ENCODE results near the gene OSBPL1A.

OSBPL1A gene

DNA sequence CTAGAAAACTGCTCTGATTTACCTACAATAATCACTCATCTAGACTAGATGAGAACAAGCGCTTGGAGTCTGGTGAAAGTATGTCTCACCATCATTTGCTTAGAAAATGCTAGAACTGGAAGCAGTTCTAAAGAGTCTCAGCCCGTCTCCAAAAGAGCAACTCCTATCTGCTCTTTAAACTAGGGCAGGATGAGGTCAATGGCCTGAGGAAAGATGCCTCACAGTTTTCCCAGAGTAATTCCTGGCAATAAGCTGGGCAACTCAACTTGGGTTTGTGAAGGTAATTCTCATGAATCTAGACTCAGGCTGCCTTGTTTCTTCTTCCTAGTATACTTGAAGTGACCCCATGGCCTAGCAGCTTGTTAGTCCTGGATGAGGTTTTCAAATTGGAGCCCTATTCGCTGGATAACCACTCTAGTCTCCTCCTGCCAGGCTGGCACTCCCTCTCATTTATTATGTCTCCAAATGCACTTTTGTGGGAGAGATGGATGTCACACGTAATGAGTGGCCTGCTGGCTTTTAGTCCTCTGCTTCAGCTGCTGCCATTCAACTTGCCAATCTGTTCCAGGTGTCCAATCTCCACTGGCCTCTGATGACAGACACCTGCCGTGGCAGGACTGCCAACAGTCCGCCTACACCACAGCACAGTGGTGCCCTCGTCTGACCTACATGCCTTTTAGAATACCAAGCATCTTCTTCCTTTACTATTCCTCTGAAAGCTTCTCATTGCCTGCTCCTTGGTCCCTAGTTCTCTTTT is 177.9 kb downstream of the OSBPL1A start:
- DNase-seq (ENCODE audit: low read depth in 2 of 2) = no peak

DNA sequence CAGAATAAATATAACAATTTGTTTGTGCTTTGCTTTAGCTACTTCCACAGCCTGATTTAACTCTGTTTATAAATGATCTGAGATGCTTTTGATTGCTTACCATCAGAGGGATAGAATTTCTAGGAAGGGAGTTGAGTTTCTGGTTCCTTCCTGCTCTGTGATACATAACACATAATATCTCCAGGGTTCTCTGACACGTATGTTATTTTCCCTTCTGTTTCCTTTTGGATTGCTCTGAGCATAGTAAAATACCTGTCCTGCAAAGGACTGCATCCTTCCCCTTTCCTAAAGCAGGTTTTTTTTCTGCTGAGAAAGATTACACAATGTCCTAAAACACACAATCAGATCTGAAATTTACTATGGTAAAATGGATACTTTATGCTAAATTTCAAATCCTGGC is 182.7 kb downstream of the OSBPL1A start:
- DNase-seq (ENCODE audit: low read depth in 2 of 2) = no peak

DNA sequence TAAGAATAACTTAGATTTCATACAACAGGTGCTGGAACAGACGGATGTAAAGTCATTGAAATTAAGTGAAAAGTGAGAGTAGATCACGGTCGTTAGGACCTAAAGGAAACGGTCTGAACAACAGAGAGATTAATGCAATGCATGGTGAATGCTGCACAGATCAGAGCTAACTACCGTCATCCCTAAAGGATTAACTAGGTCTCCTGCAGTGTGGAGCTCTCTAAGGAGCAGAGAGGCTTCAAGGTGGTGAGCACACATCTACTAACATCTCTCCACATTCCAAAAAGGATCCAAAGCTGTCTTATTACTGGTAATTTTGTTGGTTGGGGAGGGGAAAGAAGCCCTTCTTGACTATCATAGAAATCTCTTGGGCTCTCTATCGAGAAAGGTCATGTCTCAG is 183.5 kb downstream of the OSBPL1A start:
- no peak for DNase-seq (ENCODE audit: low read depth in 2 of 2)

DNA sequence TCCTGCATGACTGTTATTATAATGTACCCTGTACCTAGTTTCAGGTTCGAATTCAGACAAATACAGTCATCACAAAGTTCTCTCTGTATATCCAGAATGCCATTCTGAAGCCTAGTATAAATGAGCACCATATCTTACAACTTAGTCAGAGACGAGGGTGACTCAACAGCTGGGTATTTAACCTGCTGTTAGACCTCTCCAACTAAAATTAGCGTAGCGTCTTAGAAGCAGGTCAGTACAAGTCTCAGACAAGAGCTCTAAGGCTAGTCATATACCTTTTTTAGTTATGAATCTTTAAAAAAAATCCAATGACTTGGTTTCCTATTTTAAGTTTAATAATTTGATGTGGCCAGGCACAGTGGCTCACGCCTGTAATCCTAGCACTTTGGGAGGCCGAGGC is 184.7 kb downstream of the OSBPL1A start:
- no peak for DNase-seq (ENCODE audit: low read depth in 2 of 2)

DNA sequence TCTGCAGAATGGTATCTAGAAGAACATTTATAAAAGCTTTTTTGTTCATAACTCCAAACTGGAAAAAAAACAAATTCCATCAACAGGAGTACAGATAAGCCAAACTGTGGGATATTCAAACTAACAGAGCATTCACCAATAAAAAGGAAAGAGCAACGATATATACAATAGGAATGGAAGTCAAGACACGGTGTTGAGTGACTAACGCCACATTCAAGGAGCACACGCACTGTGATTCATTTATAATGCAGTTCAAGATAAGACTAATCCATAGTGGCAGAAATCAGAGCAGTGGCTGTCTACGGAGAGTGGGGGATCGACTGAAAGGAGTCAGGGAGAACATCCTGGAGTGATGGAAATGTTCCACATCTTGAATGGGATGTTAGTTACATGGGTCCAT is 188.1 kb downstream of the OSBPL1A start:
- no peak for DNase-seq (ENCODE audit: low read depth in 2 of 2)

DNA sequence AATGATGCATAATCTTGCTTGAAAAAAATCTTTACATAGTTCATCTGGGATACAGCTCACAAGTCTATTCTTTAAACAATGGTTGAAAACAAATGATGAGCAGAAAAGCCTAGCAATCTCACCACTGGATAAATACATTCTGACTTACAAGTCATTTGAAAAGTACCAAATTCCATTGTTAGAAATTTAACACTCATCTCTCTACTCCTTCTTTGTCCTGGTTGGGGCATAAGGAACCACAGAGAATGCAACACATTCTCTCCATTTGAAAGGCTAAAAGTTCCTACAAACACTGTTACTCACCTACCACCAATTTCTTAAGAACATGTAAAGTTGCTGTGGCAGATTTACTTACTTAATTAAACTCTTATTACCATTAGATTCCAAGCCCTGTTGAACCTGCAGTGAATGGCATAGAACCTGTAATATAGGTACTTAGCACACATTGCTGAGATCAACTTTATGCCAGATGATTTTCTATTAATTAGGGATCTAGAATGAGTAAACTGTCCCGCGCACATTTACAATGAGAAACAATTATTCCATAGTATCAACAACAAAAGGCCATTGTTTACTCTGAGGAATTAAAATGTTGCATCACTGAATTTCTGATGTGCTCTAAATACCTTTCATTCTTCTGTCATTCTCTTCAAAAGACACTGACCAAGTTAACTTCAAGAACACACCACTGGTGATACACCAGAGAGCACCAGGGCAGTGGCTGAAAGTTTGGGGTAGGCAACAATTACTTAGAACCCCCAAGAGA is 189.2 kb downstream of the OSBPL1A start:
- no peak for DNase-seq (ENCODE audit: low read depth in 2 of 2)

DNA sequence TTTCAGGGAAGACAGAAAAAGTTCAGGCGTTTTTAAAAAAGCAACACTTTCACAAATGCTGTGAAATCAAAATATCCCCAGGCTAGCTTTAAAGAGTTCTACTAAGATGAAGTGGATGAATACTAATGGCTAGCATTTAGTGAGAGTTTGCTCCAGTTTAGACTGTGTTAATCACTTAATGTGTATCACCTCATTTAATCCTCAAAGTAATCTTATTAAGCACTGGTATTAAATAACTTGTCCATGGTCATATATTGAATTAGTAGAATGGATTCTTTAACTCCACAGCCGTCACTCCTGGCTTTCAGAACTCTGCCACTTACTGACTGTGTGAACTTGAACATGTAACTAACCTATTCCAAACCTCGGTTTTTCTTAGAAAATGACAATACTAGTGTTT is 192.7 kb downstream of the OSBPL1A start:
- DNase-seq (ENCODE audit: low read depth in 2 of 2) = no peak

DNA sequence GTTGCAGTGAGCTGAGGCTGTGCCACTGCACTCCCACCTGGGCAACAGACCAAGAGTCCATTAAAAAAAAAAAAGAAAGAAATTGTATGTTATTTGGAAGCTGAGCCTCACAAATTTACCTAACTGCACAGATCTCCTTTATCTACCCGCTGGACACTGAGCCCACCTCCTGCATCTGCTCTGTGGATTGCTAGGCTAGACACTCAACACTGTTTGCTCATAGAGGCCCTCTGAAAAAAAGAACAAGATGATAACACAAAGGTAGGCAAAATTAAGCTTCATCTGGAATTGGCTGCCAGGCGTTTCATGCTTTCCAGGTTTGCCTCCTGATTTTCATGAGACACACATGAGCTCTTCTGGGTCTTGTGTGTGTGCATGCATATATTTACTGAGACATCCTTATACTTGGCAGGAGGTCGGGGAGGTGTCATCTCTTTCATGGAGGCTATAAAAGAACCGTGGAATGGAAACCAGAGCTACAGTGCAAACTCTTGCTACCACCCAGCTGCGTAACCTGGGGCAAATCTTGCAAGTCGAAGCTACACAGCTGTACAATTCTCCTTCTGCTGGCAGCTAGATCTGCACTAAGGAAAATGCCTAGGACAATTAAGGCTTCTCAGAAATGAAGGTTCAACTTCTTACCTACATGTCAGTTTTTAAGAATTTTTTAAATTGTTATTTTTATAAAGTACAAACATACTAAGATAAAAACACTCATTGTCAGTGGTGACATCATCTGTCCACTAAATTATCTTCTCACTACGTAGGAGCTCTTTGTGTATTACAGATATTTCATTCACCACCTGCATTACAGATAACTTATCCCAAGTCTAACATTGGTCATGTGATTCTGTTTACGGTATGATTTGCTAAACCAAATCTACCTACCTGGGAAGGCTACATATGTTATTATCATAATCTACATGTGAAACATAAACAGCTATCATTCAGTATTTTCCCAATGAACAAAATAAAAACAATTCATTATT is 195.6 kb downstream of the OSBPL1A start:
- DNase-seq (ENCODE audit: low read depth in 2 of 2) = no peak

DNA sequence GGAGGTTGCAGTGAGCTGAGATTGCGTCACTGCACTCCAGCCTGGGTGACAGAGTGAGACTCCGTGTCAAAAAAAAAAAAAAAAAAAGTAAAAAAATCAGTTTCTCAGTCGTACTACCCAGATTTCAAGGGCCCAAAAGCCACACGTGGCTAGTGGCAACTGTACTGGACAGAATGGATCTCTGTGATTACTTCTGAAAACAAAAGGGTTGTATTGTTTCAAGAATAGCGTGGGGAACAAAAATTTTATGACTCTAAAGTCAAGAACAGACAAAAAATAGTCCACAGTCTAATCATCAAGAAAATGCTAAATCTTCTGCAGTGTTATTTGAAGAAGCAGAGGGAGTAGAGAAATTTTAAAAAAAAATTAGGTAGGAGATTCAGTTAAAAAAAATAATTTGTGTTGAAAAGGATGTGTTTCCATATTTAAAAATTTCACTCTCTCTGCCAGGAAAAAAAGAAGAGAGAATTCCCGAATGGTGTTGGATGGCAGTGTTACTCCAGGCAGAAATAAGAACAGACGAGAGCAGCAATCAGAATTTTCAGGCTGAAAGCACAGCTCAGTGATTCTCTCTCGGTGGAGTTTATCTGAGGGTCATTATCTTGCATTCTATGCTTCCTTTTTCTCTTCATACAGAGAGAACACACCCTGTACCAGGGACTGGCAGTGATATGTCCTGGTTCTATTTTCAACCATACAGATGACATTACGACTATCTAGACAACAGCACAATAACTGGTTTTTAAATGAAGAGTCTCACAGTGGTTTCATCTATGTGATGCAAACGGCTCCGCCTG is 196.9 kb downstream of the OSBPL1A start:
- no peak for DNase-seq (ENCODE audit: low read depth in 2 of 2)

DNA sequence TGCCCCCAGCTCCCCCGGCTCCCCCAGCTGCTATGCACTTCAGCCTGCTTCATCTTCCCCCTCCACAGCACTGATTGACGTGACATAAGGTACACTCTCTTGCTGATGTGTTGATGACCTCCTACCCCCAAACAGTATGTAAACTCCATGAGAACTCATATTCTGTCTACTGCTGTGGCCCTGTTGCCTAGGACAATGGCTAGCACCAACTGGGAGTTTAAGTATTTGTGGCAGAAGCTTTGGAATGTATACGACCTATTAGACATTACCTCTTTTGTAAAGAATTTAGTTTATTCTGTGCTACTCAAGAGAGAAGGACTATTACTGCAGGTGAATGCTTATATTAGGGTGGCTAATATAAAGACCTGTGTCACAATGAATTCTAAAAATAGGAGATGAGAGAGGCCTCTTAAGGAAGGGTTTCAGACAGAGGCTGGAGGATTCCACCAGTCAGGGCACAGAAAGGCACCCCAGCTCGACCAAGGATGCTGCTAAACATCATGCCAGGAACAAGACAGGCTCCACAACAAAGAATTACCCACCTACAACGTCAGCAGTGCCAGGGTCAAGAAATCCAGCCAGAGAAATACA is 198.2 kb downstream of the OSBPL1A start:
- no peak for DNase-seq (ENCODE audit: low read depth in 2 of 2)

DNA sequence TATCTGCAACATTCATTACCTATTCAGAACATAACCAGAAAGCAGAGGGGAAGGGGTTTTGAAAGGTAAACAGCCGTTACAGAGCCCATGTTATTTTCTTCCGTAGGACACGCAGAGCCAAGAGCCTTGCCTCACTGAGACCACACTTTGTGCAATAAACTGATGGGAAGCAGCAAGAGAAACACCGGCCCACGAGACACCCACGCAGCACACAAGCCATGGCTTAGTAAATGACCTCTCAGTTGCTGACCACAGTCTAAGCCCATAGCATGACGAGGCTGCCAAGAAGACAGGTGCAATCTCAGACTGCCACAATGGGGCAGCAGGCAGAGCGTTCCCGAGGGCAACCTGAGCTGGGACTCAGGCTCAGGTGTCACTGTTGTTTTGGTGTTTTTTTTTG is 199.2 kb downstream of the OSBPL1A start:
- DNase-seq (ENCODE audit: low read depth in 2 of 2) = no peak

DNA sequence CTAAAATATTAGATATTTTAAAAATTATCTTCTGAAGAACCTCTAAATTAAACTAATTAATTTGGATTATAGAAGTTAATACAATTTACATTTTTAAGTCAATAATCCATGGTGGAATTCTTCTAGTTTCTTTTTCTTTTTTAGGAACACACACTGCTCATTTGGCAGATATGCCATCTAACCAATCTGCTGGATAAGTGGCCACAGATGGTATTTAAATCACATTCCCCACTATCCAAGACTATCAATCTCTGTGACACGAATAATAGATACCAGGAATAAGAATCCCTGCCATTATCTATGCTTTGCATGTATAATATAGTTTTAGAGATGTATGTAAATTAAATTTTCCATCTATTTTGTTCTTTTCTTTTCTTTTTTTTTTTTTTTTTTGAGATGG is 200.2 kb downstream of the OSBPL1A start:
- no peak for DNase-seq (ENCODE audit: low read depth in 2 of 2)

DNA sequence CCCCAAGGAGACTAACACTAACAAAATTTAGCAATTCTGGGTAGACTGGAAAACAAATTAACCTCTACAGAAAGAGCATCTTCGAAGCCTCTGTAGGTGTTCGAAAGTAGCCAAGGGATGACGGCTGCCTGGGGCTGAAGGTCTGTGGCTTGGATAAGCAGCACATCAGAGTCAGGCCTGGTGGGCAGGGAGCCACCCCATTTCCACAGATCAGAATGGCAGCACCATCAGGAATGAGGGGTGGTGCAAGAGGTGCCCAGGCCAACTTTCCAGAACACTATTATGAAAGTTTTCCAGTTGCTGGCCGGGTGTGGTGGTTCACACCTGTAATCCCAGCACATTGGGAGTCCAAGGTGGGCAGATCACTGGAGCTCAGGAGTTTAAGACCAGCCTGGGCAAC is 200.9 kb downstream of the OSBPL1A start:
- DNase-seq (ENCODE audit: low read depth in 2 of 2) = no peak

DNA sequence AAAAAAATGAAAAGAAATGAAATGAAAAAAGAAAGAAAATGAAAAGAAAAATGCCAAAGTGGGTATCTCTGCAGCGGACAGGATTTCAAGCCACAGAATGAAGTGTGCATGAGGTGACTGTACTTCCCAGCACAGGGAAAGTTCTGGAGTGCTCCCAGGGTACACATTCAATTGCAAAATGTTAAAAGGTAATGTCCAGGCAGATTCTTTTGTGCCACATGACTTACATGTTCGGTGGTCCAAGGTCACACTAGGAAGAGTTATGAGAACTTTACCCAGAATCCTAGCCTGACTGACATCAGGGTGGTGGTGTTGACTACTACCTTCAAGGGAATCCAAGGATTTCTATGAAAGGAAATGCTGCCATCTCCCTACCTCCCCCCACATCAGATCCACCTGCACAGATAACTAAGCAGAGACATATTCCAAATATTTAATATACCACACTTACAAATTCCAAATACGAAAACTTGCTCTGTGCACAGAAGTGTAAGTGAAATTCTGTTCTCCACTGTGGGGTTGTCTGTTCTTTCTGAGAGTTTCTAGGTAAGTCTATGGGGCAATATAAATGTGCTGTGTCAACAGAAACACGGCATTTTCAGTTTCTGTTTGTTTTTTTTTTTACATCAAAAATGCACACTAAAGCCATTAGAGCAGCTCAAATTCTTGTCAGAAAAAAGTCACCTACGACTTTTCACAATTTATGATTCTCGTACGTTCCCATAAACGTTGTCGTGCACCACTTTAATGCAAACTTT is 202.1 kb downstream of the OSBPL1A start:
- DNase-seq (ENCODE audit: low read depth in 2 of 2) = no peak

DNA sequence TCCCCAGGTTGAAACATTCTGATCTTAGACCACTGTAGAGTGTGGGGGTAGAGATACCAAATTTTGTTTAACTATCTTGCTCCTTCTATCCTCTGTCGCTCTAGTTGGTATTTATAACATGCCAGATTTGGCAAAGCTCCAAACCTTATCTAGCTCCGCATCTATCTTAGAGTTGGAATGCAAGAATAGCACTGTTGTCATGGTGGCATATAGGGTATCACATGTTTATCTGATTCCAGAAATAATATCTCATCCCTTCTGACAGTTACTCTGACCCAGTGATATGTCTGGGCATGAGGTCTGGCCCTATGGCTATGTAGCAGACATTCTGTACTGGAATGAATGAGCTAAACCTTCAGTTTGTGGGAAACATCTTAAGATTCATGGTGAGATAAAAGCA is 207.0 kb downstream of the OSBPL1A start:
- no peak for DNase-seq (ENCODE audit: low read depth in 2 of 2)

DNA sequence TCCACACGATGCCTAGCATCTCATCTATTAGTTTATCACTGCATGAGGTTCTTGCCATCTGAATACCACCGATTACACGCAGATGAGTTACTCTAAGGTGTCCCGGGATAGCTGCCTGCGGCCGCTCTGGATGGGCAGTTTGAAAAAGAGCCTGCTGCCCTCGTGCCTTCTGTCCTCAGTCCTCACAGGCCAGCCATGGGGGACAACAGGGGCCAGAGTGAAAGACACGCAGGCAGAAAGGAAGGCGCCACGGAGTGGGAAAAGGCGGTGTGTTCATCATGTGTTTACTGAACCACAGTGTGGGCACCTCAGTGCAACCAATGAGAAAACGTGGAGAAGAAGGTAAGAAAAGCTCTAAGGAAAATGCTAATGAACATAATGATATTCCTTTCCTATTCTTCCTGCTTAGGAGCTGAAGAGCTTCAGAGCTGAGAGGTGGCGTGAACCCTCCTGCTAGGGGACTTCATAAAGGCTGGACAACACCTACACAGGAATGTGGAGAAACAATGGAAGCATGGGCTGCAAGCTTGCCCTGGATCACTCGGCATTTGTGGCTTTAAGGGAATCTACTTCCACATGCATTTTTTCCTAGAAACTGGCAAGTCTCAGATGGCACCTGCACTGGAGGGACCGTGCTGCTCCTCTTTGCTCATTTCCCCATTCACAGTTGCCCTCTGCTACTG is 207.8 kb downstream of the OSBPL1A start:
- DNase-seq (ENCODE audit: low read depth in 2 of 2) = no peak

DNA sequence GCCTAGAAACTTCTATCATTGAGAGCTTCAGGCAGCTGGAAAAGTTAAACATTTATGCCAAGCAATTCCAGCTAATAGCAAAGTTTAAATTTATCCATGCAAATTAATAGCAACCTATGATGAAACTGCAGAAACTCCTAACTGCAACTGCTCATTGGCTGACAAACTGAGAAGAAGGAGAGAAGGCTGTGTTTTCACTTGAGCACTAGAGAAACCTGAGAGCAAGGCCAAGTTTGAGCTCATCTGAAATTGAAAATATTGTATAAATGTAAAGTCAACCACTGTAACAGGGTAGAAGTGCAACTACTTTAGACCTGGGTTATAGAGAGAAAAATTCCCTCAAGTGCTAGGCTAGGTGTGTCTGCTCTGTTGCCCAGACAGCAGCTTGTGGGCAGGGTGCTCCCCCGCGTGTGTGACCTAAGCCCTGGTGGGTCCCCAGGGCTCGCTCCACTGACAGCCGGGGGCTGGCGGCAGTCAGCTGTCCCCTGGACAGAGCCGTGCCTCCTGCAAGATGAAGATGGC is 208.6 kb downstream of the OSBPL1A start:
- DNase-seq (ENCODE audit: low read depth in 2 of 2) = no peak

DNA sequence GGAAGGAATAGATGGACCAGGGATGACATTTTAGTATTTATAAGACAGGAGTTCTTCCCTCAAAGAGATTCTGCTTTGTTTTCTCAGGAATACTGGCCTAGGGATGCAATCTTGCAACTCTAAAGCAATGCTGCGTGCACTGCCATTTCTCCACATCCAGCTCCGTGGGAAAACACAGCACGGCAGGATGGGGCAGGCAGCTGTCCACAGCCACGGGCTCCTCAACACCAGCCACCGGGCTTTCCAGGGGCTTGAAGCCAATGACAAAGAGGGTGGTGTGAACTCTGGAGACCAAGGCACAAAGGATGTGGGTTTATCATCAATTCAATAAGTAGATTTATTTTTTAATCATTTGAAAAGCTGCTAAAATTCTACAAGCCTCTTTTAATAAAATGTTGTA is 209.5 kb downstream of the OSBPL1A start:
- no peak for DNase-seq (ENCODE audit: low read depth in 2 of 2)

DNA sequence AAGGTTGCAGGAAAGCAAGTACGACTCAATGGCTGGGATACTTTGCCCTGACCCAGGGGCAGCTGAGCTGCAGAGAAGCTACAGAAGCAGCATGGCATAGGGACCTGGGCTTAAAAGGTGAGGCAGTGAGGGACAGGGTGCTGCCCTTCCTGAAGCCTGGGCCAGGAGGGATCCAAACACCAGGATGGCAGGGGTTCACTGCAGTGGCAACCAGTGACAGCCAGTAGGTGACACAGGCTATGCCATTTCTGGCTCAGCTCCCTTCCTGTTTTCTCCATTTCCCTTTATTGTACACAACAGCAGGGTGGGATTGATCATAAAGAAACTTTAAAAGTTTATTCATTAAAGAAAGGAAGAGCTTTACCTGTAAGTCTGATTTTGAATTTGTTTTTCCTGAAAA is 209.9 kb downstream of the OSBPL1A start:
- no peak for DNase-seq (ENCODE audit: low read depth in 2 of 2)
